ENCODE results near the gene SH3BP2.

Gene SH3BP2

DNA sequence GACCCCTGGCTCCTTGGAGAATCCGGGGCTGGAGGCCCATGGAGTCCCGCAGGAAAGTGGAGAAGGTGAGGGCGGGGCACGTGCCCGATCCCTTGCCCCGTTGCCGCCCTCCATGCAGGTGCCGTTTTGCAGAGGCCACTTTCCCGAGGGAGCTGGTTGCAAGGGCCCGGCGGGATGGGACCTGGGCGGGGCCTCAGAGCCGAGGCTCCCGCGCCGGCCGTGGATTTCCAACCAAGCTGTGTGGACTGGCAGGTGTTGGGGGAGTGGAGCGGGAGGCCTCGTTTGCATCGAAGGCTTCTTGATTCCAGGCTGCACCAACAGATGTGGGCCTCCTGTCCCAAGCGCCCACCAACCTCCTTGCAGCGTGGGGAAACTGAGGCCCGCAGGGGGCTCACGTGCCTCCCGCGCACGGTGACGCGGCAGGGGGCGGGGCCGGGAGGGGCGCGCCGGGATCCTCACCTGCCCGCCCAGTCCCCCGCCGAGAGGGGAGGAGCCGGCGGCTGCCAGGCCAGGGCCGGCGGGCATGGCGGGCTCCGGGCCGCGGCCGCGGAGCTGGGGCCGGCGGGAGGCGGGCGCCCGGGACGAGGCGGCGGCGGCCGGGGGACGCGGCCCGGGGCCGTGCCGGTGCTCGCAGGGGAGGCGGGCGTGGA lies 24.9 kb downstream of the SH3BP2 start:
- no peak for DNase-seq

DNA sequence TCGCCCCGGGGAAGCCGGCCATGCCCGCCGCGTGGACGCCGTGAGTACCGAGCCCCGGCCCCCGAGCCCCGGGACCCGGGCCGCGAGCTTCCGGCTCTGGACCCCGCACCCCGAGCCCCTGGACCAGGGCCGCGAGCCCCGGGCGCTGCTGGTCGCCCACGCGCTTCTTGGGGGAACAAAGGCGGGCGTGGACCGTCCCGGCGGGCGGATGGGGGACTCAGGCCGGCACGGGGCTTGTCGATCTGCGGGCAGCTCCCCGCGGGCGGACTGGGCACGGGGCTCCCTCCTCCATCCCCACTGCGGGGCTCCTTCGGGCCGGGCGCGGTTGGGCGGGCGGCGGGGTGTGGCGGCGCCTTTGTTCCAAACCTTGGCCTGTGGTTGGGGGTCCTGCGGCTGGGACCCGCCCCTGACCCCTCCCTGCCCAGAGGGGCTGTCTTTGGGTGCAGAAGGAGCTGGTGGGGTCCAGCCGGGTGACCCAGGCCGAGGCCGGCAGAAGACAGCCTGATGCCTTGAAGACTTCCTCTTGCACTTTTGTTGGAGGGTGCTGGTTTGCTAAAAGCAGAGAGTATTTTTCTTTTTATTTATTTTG lies 25.6 kb downstream of the SH3BP2 start:
- no peak for DNase-seq

DNA sequence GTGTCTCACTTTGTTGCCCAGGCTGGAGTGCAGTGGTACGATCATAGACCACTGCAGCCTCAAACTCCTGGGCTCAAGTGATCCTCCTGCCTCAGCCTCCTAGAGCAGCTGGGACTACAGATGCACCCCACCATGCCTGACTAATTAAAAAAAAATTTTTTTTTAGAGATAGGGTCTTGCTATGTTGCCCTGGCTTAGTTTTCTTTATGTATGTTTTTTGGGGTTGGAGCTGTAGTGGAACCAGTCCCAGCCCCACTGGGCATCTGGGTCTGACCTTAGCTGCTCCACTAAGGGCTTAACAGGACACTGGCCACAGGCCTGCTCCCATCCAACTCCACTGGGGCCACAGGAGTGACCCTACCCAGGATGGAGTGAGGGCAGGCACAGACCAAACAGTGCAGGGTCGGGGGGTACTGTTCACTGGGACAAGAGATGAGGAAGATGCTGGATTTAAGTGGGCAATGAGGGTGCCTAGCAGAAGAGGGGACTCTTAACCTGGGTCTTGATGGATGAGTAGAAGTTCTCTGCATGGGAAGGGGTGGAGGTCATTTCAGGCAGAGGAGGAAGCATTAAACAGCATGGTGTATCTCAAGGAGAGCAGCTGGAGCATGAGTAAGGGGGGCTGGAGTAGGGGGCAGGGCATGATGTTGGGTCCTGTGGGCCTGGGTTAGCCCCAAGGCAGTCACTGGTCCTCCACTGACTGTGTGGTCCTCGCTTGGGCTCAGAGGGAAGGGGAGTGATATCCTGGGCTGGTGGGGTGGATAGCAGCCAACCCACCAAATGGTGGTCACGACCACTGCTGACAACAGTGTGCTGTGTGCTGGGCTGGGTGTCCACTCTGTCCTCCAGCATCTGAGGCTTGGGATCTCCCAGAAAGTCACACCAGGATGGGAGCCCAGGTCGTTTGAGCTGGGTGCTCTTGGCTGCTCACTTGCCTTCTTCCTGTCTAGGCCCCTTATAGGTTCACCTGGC lies 26.6 kb downstream of the SH3BP2 start:
- DNase-seq: no peak

- no peak for DNase-seq
Observed at GRCh38 chr4:2820216-2820982, 27.5 kb downstream of the SH3BP2 start.

- no peak for DNase-seq
Observed at GRCh38 chr4:2822461-2823300, 29.8 kb downstream of the SH3BP2 start.

GRCh38 chr4:2823301-2823670 lies 30.4 kb downstream of the SH3BP2 start:
- no peak for DNase-seq

DNA sequence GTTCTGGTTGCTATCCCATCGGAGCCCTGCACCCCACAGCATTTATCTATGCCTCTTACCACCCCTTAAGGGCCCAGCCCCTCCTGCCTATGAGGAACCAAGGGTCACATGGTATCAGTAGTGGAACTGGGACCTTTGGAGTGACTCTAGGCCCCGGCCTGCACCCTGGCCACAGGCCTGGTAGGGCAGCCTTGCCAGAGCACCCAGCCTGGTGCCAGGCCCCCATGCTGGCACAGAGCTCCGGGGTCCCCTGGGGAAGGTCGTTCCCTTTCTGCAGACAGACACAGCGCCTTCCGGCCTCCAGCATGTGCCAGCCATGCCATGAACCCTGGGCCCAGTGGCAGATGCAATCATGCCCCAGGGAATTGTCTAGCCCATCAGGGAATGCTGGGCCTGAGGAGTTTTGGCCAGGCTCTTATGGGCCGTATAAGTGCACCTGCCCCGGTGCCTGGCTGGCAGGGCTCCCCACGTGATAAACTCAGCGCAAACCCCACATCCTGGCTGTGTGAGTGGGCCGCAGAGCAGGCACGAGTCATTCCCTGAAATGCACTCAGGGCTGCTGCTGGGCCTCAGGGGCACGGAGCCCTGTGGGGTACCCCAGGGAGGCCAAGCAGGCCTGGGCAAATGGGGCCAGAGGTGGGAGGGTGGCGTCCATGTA lies 30.9 kb downstream of the SH3BP2 start:
- no peak for DNase-seq

DNA sequence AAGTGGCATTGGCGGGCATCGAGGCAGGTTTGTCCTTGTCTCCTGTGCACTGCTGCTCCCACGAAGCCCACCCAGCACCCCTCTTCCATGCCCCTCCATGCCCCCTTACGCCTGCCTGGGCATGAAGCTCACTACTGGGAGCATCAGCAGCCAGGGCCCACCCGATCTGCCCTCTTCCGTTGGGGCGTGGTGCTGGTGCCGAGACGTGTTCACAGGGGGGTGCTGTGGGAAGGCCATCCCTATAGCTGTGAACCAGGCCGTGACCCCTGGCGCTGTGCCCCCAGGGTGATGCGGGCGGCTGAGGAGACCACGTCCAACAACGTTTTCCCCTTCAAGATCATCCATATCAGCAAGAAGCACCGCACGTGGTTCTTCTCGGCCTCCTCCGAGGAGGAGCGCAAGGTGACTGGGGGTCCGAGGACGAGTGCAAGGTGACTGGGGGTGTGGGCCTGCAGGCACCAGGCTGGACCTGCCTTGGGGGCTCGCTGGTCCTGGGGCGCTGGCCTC lies 31.5 kb downstream of the SH3BP2 start:
- DNase-seq: no peak

DNA sequence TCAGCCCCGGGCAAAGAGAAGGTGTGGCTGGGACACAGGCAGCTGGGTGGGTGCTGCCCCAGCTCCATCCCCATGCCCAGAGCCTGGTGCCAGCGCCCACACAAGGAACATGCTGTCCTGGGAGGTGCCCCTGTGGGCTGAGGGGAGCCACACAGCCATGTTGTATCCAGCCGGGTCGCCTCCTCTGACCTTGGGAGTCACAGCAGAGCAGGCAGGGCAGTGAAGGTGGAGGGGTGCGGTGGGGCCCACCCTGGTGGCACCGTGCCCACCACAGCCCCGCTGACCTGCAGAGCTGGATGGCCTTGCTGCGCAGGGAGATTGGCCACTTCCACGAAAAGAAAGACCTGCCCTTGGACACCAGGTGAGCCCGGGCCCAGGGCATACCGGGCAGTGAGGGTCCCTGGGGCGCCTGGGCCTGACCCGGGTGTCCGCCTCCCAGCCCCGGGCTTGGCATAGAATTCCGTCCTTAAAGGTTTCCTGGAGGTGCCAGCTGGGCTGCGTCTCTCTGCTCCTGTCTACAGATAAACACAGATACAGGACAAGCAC lies 32.0 kb downstream of the SH3BP2 start:
- no peak for DNase-seq

DNA sequence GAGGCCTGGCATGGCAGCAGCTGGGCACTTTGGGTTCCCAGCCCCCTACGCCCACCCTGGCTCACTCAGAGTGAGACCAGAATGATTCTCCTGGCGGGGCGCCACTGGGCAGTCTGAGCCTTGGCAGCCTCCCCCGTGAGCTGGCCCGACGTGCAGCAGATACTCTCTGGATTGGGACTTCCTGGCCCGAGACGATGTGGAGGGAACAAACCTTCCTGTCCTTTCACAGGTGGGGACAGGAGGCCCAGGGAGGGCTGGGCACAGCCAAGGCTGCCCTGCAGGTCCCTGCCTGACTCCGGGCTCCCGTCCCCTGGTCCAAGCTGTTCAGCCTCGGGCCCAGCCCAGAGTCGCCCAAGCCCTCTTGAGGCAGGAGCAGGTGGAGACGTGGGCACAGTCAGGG lies 32.9 kb downstream of the SH3BP2 start:
- peak in 15 of 51 donors; percentile 20 to 59 (median 39) for DNase-seq

GRCh38 chr4:2827071-2827873 lies 34.4 kb downstream of the SH3BP2 start:
- no peak for DNase-seq

GRCh38 chr4:2827874-2828751 lies 35.2 kb downstream of the SH3BP2 start:
- no peak for DNase-seq

- DNase-seq: no peak
Observed at GRCh38 chr4:2828758-2829181, 35.9 kb downstream of the SH3BP2 start.

GRCh38 chr4:2829321-2829932 lies 36.5 kb downstream of the SH3BP2 start:
- no peak for DNase-seq

DNA sequence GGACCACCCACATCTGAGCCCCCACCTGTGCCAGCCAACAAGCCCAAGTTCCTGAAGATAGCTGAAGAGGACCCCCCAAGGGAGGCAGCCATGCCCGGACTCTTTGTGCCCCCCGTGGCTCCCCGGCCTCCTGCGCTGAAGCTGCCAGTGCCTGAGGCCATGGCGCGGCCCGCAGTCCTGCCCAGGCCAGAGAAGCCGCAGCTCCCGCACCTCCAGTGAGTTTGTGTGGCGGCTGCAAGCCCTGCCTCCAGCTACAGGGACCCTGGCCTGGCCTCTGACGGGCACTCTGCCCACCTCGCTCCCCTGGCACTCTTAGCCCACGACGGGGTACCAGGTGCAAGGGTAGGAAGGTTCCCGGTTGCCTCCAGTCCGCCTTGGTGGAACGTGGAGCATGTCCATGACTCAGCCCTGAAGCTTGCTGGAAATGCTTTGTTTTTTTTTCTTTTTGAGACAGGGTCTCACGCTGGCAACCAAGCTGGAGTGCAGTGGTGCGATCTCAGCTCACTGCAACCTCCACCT lies 37.1 kb downstream of the SH3BP2 start:
- DNase-seq: no peak

DNA sequence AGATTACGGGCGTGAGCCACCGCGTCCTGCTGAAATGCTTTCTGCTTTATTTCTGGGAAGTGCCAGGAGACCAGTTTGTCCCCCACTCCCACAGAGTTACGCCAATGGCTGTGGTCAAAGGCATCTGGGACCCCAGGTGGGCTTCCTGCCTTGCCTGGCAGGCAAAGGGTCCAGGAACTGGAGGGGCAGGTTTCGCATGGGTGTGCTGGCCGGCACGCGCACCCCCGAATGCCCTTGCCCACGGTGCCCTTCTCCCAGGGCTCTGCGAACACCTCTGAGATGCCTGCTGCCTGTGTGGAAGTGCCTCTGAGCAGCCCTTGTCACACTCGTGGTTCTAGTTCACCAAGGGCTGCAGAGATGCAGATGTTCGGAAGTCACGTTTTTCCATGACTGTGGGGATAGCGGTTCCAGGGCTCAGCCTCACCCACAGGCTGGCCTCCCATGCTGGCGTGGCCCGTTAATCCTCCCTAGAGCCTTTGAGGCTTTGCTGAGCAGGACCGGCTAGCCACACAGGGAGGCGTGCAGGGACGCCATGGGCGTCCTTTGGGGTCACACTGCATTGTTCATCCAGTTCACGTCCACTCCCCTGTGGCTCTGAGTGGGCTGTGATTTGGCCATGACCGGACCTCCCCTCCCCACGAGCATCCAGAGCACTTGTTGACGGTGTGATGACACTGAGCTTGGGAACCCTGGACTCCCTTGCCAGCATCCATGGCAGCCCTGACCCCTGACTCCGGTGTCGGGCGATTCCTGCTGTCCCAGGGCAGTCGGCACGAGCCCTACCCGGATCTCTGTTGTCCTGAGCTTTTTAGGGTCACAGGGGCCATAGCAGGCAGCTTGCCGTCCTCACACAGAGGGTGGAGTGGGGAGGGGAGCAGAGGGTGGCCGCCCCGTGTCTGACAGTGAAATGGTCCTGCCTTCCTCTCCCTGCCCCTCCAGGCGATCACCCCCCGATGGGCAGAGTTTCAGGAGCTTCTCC lies 38.0 kb downstream of the SH3BP2 start:
- no peak for DNase-seq

All from hypothalamus (tissue), 51 donors.